ENCODE results near the gene CD52. TPM values are rescaled to one million over a fixed set of nuclear protein-coding genes. Genes with fewer than 3 reads are reported as not detected.
"Not testable (repeated sequence)": the region's sequence is repeated elsewhere in the genome, so short reads cannot be mapped to it uniquely, and the experiment has no call there.

CD52 gene
- total and polyA plus RNA-seq, 10 donors, result 206 to 3,726 (median 316) TPM

DNA sequence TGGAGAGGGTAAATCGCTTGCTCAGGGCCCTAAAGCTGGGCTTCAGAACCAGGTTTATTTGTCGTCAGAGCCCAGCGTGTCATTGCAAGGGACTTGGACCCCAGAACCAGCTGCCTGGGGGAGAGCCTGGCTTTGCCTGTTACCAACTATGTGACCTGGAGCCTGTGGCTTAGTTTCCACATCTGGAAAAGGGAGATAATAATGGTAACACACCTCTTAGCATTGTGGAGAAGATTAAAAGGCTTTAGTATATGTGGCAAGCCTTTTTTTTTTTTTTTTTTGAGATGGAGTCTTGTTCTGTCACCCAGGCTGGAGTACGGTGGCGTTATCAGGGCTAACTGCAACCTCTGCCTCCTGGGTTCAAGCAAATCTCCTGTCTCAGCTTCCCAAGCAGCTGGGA, 12.5 kb downstream of the CD52 start:
- no peak for DNase-seq
- H3K9me3 ChIP-seq, result no peaks in the 10 kb centered on the region
- peaks cover 0 to 24% (median 9%) of the 10 kb centered on the region in 7 donors for H3K27me3 ChIP-seq (replicated peaks in 1 of 7)
- intact Hi-C loops (cut with DNase I; ENCODE audit: low total_unique reads), result no loop called here
- 83 to 96% (median 89%) methylated on average over 5 of the region's 5 CpGs for WGBS, 5 donors
- TF ChIP-seq POLR2AphosphoS5 (IDR thresholded peaks at IDR 0.05), result no peak
- TF ChIP-seq, protein P1, sequence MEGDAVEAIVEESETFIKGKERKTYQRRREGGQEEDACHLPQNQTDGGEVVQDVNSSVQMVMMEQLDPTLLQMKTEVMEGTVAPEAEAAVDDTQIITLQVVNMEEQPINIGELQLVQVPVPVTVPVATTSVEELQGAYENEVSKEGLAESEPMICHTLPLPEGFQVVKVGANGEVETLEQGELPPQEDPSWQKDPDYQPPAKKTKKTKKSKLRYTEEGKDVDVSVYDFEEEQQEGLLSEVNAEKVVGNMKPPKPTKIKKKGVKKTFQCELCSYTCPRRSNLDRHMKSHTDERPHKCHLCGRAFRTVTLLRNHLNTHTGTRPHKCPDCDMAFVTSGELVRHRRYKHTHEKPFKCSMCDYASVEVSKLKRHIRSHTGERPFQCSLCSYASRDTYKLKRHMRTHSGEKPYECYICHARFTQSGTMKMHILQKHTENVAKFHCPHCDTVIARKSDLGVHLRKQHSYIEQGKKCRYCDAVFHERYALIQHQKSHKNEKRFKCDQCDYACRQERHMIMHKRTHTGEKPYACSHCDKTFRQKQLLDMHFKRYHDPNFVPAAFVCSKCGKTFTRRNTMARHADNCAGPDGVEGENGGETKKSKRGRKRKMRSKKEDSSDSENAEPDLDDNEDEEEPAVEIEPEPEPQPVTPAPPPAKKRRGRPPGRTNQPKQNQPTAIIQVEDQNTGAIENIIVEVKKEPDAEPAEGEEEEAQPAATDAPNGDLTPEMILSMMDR (IDR thresholded peaks at IDR 0.05 in 8 of 11, conservative IDR thresholded peaks at IDR 0.05 in 3 of 11), result no peak
- TF ChIP-seq POLR2A (IDR thresholded peaks at IDR 0.05), result no peak
- H3K36me3 ChIP-seq, result peaks cover 0 to 23% (median 0%) of the 10 kb centered on the region in 6 donors
- H3K4me1 ChIP-seq, result peaks cover 0 to 11% (median 4%) of the 10 kb centered on the region in 6 donors
- H3K27ac ChIP-seq, result no peak overlapping the region
- no peak overlapping the region for H3K4me3 ChIP-seq

DNA sequence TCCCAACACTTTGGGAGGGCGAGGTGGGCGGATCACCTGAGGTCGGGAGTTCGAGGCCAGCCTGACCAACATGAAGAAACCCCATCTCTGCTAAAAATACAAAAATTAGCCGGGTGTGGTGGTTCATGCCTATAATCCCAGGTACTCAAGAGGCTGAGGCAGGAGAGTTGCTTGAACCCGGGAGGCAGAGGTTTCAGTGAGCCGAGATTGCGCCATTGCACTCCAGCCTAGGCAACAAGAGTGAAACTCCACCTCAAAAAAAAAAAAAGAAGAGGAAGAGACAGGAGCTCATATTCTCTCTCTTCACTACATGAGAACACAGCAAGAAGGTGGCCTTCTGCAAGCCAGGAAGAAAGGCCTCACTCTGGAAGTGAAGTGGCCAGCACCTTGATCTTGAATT, 15.6 kb downstream of the CD52 start:
- Histone ChIP-seq H3K36me3 (peaks cover 0 to 12% (median 0%) of the 10 kb centered on the region in 6 donors), H3K27me3 (replicated peaks in 1 of 7) (peaks cover 0 to 41% (median 21%) of the 10 kb centered on the region in 7 donors), H3K4me1 (peaks cover 0 to 29% (median 22%) of the 10 kb centered on the region in 6 donors)
- H3K9me3 ChIP-seq; H3K27ac ChIP-seq; H3K4me3 ChIP-seq; DNase-seq; intact Hi-C loops (cut with DNase I; ENCODE audit: low total_unique reads): not testable (repeated sequence)
- 82 to 91% (median 85%) methylated on average over 8 of the region's 8 CpGs for WGBS, 5 donors

DNA sequence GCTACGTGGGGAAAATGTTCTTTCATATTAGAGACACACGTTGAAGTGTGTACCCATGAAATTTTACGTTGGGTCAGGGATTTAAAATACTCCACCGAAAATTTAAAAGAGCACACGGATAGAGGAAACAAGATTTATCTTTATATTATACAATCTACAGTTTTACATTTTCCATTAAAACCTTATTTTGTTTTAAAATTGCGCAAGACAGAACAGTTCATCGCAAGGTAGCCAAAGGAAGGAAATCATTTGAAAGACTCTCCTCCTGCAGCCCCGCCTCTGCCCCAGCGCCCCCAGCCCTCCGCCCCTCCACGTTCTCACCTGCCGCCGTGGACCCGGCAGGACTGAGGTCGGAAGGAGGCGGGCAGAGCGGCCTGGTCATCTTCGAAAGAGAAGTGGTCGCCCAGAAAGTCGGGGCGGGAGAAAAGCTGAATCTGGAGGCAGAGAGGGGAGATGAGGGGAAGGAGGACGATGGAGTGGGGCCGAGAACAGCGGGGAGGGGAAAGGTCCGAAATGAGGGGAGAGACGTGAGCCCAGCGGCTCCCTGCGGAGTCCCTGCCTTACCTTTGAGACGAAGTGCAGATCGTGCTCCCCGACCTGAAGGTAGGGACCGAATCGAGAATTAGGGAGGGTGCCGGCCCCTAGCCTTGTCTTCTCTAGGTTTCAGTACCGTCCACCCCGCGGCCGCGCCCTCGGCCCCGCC, 18.2 kb downstream of the CD52 start:
- 2 to 4% (median 3%) methylated on average over 33 to 41 of the region's 41 CpGs for WGBS, 5 donors
- no peaks in the 10 kb centered on the region for H3K9me3 ChIP-seq
- H3K36me3 ChIP-seq, result peaks cover 0 to 6% (median 0%) of the 10 kb centered on the region in 6 donors
- no peak for DNase-seq
- intact Hi-C loops (cut with DNase I; ENCODE audit: low total_unique reads), result no loop called here
- peaks cover 0 to 41% (median 20%) of the 10 kb centered on the region in 7 donors for H3K27me3 ChIP-seq (replicated peaks in 1 of 7)
- peaks cover 0 to 29% (median 22%) of the 10 kb centered on the region in 6 donors for H3K4me1 ChIP-seq
- H3K27ac ChIP-seq, result peak overlapping the region in 4 of 8 donors; percentile 14 to 71 (median 54)
- peak overlapping the region; percentile 34 to 82 (median 57) for H3K4me3 ChIP-seq
- TF ChIP-seq, protein P1 (IDR thresholded peaks at IDR 0.05 in 8 of 11, conservative IDR thresholded peaks at IDR 0.05 in 3 of 11), result no peak
- TF ChIP-seq POLR2A (IDR thresholded peaks at IDR 0.05) (no peak), POLR2AphosphoS5 (IDR thresholded peaks at IDR 0.05) (peak in 2 of 3 donors; percentile 29)

DNA sequence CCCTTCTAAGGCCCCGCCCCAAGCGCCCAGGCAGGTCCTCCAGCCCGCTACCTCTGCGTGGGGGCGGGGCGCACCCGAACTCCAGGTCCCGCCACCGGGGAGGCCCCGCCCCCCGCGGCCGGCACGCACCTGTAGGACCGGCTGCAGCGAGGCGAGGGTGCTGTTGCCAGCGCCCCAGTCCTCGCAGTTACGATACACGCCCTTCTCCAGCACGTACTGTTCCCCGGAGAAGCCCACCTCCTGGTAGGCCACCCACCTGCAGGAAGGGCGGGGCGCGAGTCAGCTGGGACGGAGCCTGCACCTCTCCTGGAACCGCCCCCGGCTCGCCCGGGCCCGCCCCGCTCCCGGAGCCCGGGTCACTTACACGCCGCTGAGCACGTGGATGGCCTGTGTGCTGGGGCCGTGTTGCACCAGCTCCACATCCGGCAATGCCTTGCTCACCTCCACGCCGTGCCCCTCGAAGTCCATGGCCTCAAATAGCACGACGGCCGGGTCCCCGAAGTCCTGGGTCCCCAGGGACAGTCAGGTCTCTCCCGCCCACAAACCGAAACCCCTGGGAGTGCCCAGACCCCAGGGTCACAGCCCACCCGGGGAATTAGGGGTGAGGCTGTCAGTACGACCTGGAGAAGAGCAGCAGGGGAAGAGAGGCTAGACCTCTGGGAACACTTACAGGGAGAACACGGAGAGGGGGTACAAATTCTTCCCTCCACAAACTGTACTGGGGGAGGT, 18.9 kb downstream of the CD52 start:
- DNase-seq, result peak; percentile 96
- Histone ChIP-seq H3K9me3 (no peaks in the 10 kb centered on the region), H3K36me3 (no peaks in the 10 kb centered on the region), H3K4me3 (peak overlapping the region; percentile 34 to 82 (median 57)), H3K4me1 (peaks cover 0 to 29% (median 22%) of the 10 kb centered on the region in 6 donors), H3K27me3 (replicated peaks in 1 of 7) (peaks cover 0 to 41% (median 16%) of the 10 kb centered on the region in 7 donors), H3K27ac (peak overlapping the region in 5 of 8 donors; percentile 1 to 71 (median 42))
- WGBS, 5 donors, result 11 to 47% (median 13%) methylated on average over 9 to 52 of the region's 52 CpGs
- intact Hi-C loops (cut with DNase I; ENCODE audit: low total_unique reads), result no loop called here
- TF ChIP-seq, protein P1 (IDR thresholded peaks at IDR 0.05 in 8 of 11, conservative IDR thresholded peaks at IDR 0.05 in 3 of 11), result peak in 1 of 11 experiments; percentile 15
- TF ChIP-seq POLR2A (IDR thresholded peaks at IDR 0.05), result no peak
- peak in 1 of 3 donors; percentile 48 for TF ChIP-seq POLR2AphosphoS5 (IDR thresholded peaks at IDR 0.05)

All from spleen (tissue), 11 donors.